BJ (cell line): ENCODE results near the gene ZNF385D. TPM values are rescaled to one million over a fixed set of nuclear protein-coding genes. Genes with fewer than 3 reads are reported as not detected.
"Not testable (repeated sequence)": the region's sequence is repeated elsewhere in the genome, so short reads cannot be mapped to it uniquely, and the experiment has no call there.

Experiments
- CTCF ChIA-PET: fragments of 350-600 bp; formaldehyde crosslinking; extraction: SDS; loops from one replicate; lab custom pipeline; 2021; ENCODE audit warnings: antibody characterized with exemption, inconsistent platforms; lab: Yijun Ruan, JAX
- POLR2A ChIA-PET: fragments of 300-600 bp; sonication (Branson Sonifier 250); formaldehyde crosslinking; extraction: SDS; loops from one replicate; lab custom pipeline; 2021; ENCODE audit warnings: antibody characterized with exemption; lab: Charles Lee
- DNase-seq: peaks from one replicate; pipeline ENCODE4 v3.0.0-alpha.2; 2011; ENCODE audit warnings: low read depth
- H3K27me3 ChIP-seq: 2 replicates; pipeline ENCODE4 v1.6.0; 2011; ENCODE audit warnings: low read length; ENCODE audit not compliant: control insufficient read depth, insufficient read depth
- H3K36me3 ChIP-seq: 2 replicates; pipeline ENCODE4 v1.5.1; 2011; ENCODE audit warnings: low read length; ENCODE audit not compliant: control insufficient read depth, insufficient read depth
- H3K4me3 ChIP-seq: 2 replicates; pipeline ENCODE4 v1.5.1; 2011; ENCODE audit warnings: low read depth, mild to moderate bottlenecking, control low read depth, low read length
- CTCF ChIP-seq: IDR thresholded peaks from 2 replicates; pipeline ENCODE4 v1.5.1; 2011; ENCODE audit warnings: low read depth, mild to moderate bottlenecking, control low read depth, inconsistent platforms, low read length, moderate library complexity; ENCODE audit not compliant: insufficient read depth
- polyA plus RNA-seq: library from polyadenylated mRNA; depleted of rRNA; stranded (reverse); fragments of >200 nt; gene quantifications from 2 replicates; pipeline ENCODE4 v1.2.3, GENCODE V29; 2011

ZNF385D gene
- polyA plus RNA-seq, 1 experiment: 2.2 TPM

GRCh38 chr3:21393683-21394311 is 357.2 kb downstream of the ZNF385D start:
- no peaks in the 10 kb centered on the region for H3K27me3 ChIP-seq
- POLR2A ChIA-PET: no interaction called here
- H3K4me3 ChIP-seq: no peak overlapping the region
- no peaks in the 10 kb centered on the region for H3K36me3 ChIP-seq
- CTCF ChIA-PET: no interaction called here
- TF ChIP-seq CTCF: no peak
- DNase-seq: no peak

- POLR2A ChIA-PET: no interaction called here
- TF ChIP-seq CTCF: no peak
- DNase-seq: peak; percentile 24
- CTCF ChIA-PET: interaction anchor here (1.8 kb wide), 1 partner anchor 92 kb away, joined by 7 read pairs; no protein-coding TSS in a partner anchor
- H3K36me3 ChIP-seq: no peaks in the 10 kb centered on the region
- H3K27me3 ChIP-seq: no peaks in the 10 kb centered on the region
- H3K4me3 ChIP-seq: no peak overlapping the region
Measured at GRCh38 chr3:21392526-21392925, 358.5 kb downstream of the ZNF385D start.

GRCh38 chr3:21390856-21391255 is 360.2 kb downstream of the ZNF385D start:
- no peak for TF ChIP-seq CTCF
- DNase-seq: peak; percentile 23
- CTCF ChIA-PET: interaction anchor here (1.3 to 1.8 kb wide), 2 partner anchors 46 to 93 kb away, joined by 3 to 7 read pairs; no protein-coding TSS in a partner anchor
- no peaks in the 10 kb centered on the region for H3K36me3 ChIP-seq
- POLR2A ChIA-PET: no interaction called here
- no peaks in the 10 kb centered on the region for H3K27me3 ChIP-seq
- H3K4me3 ChIP-seq: no peak overlapping the region

GRCh38 chr3:21390136-21390535 is 360.9 kb downstream of the ZNF385D start:
- ChIA-PET CTCF (interaction anchor here (1.3 kb wide), 1 partner anchor 47 kb away, joined by 3 read pairs; no protein-coding TSS in a partner anchor), POLR2A (no interaction called here)
- Histone ChIP-seq H3K36me3 (no peaks in the 10 kb centered on the region), H3K4me3 (no peak overlapping the region), H3K27me3 (no peaks in the 10 kb centered on the region)
- TF ChIP-seq CTCF: no peak
- DNase-seq: peak; percentile 95

GRCh38 chr3:21387142-21387826 is 363.7 kb downstream of the ZNF385D start:
- H3K27me3 ChIP-seq, DNase-seq, H3K4me3 ChIP-seq, H3K36me3 ChIP-seq, CTCF ChIA-PET, POLR2A ChIA-PET: not testable (repeated sequence)

GRCh38 chr3:21378036-21378435 is 373.0 kb downstream of the ZNF385D start:
- H3K4me3 ChIP-seq, H3K27me3 ChIP-seq, CTCF ChIA-PET, H3K36me3 ChIP-seq, POLR2A ChIA-PET, DNase-seq: not testable (repeated sequence)
